ENCODE results near the gene PDK2.

PDK2 gene

DNA sequence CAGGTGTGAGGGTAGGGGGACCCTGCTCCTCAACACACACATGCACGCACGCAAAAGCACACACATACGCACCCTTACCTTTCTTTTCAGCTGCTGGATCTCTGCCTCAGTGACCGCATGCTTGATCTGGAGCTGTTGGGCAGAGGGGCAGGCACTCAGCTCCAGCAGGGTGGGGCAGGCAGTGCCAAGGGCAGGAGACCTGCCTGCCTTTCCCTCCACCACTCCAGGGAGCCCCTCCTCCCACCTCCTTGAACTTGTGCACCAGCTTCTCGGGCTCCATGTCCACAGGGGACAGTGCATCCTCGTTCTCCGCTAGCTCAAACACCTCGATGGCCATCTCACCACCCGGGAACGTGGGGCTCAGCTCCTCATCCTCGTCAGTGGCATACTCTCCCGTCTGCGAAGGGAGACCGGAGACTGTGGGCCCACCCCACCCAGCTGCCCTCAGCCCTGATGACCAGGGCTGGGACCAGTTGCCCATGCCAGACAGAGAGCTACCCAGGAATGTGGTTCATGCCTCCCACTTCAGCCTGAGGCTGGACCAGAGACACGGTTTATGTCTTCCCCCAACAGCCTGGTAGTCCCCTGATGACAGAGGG is 44.1 kb downstream of the PDK2 start:
- DNase-seq: no peak

DNA sequence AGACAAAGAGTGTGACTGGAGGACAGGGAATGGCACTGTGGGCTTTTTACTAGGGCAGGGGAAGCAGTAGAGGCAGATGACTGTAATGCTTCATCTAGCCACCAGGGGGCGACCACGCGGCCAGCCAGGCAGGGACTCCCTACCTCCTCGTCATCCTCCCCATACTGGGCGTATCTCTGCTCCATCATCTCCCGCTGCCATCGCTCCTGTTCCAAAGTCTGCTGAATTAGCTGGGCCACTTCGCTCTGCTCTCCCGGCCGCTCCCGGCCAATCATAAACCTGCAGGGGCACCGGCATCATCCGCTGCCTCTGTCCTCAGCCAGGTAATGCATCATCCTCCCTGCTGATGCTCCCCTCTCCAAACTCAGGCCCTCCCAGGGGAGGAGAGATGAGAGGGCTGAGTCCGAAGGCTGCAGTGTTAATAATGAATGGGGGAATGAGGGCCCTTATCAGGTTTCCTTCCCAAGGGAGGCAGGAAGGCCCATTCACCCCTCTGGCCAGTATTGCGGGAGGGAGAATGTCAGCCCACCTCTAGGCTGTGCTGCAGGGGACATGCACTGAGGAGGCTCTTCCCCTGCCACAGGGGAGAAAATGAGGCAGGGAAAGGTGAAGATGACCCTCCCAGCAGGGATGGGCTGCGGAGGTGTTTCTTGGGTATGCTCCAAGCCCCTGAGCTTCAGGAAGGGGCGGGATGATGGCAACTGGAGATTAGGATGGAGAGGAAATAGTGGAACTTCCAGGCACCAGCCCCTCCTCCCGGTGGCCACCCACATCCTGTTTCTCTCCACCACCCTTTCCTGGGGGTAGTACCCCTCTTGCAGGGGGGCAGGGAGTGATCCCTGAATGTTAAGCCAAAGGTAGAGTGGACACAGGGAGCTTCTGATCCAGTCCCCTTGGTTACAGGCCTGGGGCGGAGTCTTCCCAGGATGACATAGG is 45.1 kb downstream of the PDK2 start:
- peak; percentile 69 for DNase-seq

DNA sequence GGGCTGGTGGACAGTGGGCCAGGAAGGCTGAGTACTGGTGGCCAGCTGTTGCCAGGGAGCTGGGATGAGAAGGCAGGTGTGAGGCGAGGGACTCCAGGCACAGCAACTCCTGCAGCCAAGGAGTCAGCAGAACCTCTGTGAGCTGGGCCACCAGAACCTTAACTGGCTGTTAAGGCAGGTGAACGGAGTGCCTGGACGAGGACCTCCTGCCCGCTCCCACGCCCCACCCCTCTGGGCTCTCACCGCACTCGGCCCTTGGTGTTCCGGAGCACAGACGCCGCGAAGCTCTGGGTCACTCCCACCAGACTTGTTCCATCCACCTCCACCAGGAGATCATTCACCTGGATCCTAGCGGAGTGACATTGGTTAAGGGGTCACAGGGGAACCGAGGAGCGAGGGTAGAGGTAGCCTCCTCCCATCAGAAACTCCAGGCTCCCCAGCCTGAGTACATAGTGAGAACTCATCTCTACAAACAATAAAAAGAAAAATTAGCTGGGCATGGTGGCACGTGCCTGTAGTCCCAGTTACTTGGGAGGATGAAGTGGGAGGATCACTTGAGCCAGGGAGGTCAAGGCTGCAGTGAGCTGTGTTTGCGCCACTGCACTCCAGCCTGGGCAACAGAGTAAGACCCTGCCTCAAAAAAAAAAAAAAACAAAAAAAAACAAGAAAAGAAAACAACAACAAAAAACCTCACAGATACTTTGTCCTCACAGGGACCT is 46.0 kb downstream of the PDK2 start:
- no peak for DNase-seq

DNA sequence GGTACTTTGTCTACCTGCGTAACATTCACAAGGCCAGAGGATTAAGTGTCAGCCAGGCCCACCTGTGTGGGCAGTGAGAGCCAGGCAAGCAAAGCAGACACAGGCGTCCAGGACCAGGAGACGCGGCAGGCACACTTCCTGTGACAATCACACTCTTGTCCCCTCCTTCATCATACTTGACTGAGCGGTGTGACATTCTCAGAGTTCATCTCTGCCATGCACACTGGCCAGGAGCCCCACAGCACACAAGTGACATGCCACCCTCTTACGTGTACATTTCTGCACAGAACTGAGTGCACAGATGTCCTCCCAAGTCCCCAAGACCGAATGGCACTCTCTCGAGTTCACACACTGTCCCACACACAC is 46.6 kb downstream of the PDK2 start:
- DNase-seq: no peak

DNA sequence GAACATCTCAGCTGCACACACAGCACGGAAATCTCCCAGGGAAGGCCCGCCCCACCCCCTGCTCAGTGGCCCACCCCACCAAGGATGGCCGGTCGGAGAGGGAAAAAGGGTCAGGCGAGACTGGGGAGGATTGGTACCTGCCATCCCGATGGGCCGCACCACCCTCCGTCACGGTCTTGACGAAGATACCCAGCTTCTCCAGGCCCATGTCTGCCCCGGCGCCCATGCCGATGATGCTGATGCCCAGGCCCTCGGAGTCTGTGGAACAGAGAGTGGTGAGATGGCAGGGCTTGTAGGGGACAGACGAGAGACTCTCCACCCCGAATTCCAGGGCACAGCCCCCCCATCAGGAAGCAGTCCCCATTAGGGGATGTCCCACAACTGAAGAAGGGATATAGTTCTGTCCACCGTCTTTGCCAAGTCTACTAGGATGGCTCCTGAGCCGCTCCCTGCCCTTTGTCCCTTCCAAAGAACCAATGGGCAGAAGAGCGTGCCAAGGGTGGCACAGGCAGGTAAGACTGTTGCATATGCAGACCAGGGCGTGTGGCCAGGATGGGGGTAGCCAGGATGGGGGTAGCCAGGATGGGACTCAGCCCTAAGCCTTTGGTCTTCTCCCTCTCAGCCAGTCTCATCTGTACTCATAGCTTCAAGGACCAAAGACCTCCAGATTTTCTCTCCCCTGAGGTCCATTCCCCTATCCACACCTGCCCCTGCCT is 48.5 kb downstream of the PDK2 start:
- no peak for DNase-seq

DNA sequence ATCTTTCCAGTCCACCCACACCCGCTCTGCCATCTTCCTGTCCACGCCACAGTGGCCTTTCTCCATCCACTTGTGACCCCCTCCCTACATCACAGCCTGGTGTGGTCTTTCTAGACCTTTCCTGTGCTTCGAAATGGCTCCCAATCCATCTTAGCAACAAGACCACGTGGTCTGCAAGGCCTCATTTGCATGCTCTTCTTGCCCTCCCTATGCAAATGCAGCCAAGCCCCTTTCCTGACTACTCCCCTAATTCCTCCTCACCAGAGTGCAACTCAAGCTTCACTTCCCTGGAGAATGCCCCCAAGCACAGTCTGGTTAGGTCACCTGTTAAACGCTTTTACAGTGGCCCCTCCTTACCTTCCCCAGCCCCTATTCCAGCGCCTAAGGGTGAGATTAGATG is 49.2 kb downstream of the PDK2 start:
- DNase-seq: no peak

DNA sequence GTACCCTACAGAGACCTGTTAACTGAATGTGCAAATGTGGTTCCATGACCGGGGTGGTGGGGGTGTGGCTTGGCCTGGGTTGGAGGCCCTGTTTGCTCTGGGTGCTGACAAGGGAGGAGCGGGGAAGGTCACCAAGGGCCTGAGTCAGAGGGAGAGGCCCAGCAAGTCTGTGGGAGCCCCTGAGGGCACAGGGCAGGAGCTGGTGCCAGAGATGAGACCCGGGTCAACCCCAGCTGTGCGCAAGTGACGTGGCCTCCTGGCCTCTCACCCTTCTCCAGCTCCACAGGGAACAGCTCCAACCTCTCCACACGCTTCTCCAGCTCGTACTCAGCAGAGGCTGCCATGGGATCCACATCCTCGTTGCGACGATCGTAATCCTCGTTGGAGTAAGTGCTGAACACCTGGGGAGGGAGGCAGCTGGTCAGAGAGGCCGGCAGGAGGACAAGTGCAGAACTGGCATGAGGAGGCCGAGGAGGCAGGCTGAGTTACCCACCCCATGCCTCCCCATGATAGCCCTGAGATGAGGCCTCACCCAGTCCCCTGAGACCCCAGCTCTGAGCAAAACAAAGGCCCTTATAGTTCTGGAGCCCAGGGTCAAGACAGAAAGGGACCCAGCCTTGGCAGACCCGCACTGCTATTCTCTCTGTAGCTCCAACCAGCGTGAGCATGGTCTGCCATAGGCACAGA is 49.8 kb downstream of the PDK2 start:
- DNase-seq: no peak

DNA sequence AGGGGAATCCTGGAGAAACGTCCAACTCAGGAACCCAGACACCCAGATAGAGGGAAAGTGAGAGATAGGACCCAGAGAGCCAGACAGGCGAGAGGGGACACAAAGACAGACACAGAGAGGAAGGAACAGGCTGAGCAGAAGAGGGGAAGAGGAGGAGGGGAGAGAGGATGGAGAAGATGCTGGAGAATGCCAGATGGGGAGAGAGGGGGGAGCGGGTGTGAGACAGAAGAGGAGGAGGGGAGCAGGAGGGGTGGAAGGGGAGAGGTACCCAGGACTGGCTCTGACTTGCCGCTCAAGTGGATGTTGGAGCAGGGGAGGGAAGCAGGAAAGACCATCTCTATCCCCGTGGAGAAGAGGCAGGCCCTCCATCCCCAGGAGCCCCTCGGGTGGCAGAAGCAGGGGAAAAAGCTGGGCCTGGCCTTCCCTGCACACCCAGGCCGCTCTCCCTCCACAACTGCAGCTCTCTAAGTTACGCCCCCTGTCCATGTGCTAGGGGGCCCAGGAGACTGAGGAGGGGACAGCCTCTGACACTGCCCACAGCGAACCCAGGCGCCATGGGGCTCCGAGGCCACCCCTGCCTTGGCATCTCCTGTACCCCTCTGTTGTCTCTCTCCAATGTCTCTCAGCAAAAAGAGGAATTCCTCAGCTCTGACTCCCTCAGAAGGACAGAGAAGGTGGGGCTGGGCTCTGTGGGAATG is 50.5 kb downstream of the PDK2 start:
- no peak for DNase-seq

DNA sequence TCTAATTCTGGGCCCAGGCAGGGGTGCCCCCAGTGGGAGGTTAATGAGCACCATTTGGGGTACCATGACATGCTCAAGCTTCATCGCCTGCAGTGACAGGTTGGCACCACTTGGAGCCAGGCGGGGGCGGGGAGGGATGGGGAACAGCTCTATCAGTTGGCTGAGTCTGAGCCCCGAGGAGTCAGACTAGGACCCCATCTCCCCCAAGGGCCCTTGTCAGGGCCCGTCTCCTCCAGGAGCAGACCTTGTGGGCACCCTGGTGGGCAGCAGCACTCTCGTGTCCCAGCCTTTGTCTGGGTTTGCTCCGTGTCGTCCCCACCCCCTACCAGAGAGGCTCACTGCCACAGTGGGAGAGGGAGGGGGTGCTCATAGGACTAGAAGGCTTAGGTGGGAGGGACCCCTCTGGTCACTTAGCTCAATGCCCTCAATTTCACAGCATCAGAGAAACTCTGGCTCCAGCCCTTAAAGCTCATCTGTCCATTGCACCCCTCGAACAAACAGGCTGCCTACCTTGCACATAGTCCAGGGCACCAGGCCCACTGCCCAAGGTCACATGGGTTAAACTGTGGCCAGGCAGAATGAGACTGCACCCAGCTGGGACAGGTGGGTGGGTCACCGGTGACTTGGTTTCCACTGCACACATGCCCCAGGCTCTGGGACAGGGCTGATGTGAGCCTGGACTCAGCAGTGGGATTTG is 51.2 kb downstream of the PDK2 start:
- DNase-seq: no peak

DNA sequence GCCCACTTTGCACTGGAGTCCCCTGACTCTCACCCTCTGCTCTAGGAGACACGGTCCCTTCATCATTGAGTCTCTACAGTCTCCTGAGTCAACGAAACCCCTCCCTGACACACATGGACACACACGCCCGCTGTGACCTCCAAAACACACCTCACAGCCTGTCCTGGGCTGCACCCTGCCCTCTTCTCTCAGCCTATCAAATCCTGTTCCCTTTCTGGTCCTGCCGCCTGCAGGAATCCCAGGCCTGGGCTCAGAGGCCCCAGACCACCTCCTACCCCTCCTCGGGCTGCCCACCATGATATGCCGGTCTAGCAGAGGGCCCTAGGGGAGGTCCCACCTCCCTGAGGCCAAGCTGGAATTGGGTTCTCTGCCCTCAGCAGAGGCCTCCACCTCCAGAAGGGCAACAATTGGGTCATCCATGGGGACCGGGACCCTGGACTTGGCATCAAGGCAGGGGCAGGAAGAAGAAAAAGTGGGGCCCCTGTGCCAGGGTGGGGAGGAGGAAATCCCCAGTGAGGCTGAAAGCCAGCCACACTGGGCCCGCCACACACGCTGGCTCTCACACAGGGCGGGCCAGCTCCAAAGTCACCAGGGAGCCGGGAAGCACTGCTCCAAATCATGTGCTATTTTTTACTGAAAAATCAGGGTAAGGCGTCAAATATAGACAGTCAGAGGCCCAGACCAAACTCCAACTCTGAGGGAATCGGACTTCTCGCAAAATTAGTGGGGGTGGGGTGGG is 51.9 kb downstream of the PDK2 start:
- no peak for DNase-seq

DNA sequence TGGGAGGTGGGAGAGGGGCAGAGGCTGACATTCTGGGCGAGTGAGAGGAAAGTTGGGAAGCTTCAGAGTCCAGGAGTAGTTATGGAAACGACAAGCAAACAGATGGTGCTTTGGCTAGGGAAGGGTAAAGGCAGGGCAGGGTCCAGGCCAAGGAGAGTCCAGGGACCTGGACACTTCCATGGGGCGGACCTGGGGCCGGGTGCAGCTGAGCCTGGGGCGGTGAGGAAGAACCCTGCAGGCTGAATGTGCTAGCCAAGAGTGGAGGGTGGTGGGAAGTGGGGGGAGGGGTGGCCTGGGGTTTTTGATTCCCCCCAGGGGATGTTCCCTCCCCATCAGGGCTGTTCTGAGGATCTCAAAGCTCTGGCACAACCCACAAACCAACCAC is 52.7 kb downstream of the PDK2 start:
- no peak for DNase-seq

DNA sequence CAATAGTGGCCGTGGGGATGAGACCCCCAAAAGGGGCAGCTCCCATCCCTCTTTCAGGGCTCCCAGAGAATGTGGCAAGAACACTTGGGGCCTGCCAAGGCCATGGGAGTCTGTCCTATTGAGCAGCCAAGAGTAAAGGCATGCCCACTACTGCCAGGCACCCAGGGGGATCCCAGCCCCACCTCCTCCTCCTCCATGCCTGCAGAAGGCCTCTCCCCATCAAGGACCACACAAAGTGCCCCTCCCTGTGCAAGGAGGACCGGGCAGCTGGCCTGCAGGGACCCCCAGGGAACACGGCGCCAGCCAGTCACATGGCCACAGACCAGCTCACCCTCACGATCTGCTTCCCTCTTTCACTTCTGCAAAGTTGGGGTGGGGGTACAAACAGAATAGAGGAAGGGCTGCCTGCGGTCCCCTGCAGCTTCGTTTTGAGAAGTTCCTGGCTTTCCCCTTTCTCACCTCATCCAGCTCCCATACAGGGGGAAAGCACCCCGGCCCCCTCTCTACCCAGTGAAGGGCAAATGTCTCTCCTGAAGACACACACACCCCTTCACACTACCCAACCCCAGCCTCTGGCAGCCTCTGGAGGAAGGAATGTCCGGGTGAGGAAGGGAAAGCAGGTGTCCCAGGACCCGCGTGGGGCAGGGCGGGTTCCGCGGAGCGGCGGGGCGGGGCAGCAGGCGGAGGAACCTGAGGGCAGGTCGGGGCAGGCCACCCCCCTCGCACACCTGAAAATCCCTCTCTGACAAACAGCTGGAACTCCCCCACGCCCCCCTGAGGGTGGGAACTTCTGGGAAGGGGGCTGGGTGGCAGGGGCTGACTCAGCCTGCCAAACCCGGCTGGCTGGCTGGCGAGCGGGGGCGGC is 53.3 kb downstream of the PDK2 start:
- DNase-seq: peak; percentile 51

DNA sequence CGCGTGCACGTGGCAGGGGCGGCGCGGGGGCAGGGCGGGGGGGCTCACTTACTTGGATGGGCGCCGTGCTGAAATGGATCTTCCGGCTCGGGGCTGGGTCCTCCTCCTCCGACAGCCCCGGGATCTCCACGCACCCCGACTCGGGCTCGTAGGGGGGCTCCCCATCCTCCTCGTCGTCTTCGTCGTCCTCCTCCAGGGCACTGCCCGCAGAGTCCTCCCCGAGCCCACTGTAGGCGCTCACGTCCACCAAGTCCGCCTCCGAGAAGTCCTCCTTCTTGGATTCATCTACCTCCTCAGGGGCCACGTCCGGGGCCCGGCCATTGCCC is 53.9 kb downstream of the PDK2 start:
- DNase-seq: no peak

DNA sequence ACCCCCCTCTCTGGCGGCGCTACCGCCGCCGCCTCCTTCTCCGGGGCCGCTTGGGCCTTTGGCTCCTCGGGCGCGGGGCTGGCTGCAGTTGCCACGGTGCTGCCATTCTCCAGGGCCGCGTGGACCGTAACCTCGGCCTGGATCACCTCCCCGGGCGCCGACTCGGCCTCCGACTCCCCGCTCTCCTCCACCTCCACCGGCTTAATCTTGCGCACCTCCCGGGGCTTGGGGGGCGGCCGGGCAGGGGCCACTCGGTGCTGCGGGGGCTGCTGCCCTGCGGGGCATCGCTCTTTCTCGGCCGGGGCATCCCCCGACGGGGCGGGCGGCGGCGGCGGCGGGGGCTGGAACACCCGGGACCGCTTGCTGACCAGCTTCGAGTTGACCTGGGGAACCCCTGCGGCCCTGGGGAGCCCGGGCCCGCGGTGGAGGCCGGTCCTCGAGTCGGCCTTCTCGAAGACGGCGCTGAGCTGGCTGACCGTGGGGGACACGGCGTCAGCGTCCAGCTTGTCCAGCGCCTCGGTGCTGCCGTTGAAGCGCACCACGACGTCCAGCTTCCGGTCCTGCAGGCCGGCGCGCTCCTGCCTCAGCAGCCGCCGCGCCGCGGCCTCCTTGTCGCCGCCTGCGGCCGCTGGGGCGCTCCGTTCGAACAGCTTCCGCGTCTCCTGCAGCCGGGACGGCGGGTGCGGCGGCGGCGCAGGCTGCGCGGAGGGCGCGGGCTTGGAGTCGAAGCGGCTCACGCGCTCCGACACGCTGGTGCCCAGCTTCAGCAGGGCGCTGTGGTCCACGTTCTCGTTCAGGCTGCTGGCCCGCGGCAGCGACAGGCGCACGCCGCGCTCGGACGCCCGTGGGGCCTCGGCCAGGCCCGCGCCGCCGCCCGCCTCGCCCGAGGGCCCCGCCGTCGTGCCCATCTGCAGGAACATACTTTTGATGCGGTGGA is 54.5 kb downstream of the PDK2 start:
- DNase-seq: peak; percentile 41

DNA sequence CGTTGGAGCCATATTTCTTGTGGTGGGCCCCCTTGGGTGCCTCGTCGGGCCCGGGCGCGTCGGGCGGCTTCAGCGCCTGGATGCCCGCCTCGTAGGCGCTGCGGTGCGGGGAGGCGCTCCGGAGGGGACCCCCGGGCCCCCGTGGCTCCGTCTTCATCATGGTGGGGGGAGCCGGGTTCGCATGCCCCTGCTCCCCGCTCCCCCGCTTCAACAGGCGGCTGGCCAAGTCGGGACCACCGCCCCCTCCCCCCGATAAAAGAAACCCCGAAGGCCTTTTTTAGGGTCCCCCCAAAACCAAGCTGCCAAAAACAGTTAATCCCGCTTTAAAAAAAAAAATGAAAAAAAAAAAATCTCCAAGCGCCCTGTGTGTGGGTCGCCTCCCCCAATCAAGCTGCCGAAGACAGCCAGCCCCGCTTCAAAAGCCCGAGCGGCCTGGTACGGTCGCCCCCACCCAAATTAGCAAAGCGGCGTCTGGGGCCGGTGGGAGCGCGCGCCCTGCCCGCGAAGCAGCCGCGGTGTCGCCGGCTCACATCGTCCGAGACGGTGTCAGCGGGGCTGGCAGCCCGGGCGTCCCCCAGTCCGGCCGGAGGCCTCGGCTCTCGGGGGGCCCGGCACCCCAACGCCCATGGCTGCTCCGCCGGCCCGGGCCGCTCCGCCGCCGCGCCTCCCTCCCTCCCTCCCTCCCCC is 55.3 kb downstream of the PDK2 start, which contains the start of gene PPP1R9B:
PPP1R9B (minus strand) TSS at position 324 of the 687 bp plus-strand sequence; CDS start at position 160, 164 bp downstream.
- DNase-seq: no peak

DNA sequence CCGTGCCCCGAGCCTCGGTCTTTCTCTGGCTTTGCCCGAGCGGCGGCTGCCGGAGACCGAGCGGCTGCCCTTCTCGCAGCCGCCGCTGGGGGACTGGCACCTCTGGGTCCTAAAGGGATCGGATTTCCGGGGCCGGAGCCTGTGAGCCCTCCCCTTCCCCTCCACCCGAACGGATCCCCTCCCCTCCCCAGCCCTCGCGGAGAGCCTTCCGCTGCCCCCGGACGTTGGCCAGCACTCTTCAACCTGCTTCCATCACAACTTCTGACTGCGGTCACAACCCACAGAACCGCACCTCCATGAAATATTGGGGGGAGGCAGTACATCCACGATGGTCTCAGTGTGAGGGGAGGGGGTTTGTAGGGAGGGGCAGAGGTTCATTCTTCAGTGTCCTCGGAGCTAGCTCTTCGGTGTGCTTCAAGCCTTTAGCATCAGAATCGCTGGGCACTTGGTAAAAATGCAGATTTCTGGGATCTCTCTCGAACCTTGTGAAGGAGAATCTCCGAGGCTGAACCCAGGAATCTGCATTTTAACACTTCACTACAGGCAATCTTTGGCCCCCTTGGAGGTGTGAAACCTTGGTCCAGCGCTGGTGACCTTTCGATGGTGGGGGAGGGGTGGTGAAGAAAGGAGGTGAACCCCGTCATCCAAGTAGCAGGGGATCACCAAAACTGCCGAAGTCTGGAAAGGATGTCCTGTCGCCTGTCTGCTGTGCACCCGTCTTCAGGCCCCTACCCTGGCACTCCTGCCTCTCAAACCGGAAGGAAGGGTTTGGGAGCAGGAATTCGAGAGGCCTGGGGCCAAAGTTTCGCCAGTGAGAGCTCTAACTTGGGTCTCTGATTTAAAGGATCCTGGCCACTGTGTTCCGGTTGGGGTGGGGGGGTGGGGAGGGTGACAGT is 56.1 kb downstream of the PDK2 start:
- peak; percentile 93 for DNase-seq
